ENCODE results near the gene TNN.

The TNN gene

GRCh38 chr1:175171036-175171913, 103.6 kb downstream of the TNN start:
- H3K9ac ChIP-seq (ENCODE audit: low read depth, low read length): no peak overlapping the region
- H3K9me3 ChIP-seq (ENCODE audit: insufficient read depth, low read depth, low read length): no peaks in the 10 kb centered on the region
- no peaks in the 10 kb centered on the region for H3K4me1 ChIP-seq (ENCODE audit: insufficient read depth, low read length)
- no peaks in the 10 kb centered on the region for H3K36me3 ChIP-seq (ENCODE audit: insufficient read depth, low read depth, low read length)
- no peak overlapping the region for H3K4me3 ChIP-seq (ENCODE audit: low read length)
- H3K27me3 ChIP-seq (ENCODE audit: insufficient read depth, low read length): no peaks in the 10 kb centered on the region
- H3K27ac ChIP-seq (ENCODE audit: low read length): no peak overlapping the region

GRCh38 chr1:175172503-175172902, 104.9 kb downstream of the TNN start:
- no peaks in the 10 kb centered on the region for H3K4me1 ChIP-seq (ENCODE audit: insufficient read depth, low read length)
- no peak overlapping the region for H3K27ac ChIP-seq (ENCODE audit: low read length)
- no peak overlapping the region for H3K9ac ChIP-seq (ENCODE audit: low read depth, low read length)
- H3K36me3 ChIP-seq (ENCODE audit: insufficient read depth, low read depth, low read length): no peaks in the 10 kb centered on the region
- H3K9me3 ChIP-seq (ENCODE audit: insufficient read depth, low read depth, low read length): no peaks in the 10 kb centered on the region
- no peak overlapping the region for H3K4me3 ChIP-seq (ENCODE audit: low read length)
- H3K27me3 ChIP-seq (ENCODE audit: insufficient read depth, low read length): no peaks in the 10 kb centered on the region

GRCh38 chr1:175173531-175173930, 105.9 kb downstream of the TNN start:
- no peak overlapping the region for H3K4me3 ChIP-seq (ENCODE audit: low read length)
- no peak overlapping the region for H3K27ac ChIP-seq (ENCODE audit: low read length)
- no peaks in the 10 kb centered on the region for H3K36me3 ChIP-seq (ENCODE audit: insufficient read depth, low read depth, low read length)
- H3K27me3 ChIP-seq (ENCODE audit: insufficient read depth, low read length): no peaks in the 10 kb centered on the region
- H3K9me3 ChIP-seq (ENCODE audit: insufficient read depth, low read depth, low read length): no peaks in the 10 kb centered on the region
- no peaks in the 10 kb centered on the region for H3K4me1 ChIP-seq (ENCODE audit: insufficient read depth, low read length)
- no peak overlapping the region for H3K9ac ChIP-seq (ENCODE audit: low read depth, low read length)

- Histone ChIP-seq H3K27me3 (ENCODE audit: insufficient read depth, low read length) (no peaks in the 10 kb centered on the region), H3K27ac (ENCODE audit: low read length) (no peak overlapping the region), H3K36me3 (ENCODE audit: insufficient read depth, low read depth, low read length) (no peaks in the 10 kb centered on the region), H3K4me1 (ENCODE audit: insufficient read depth, low read length) (no peaks in the 10 kb centered on the region), H3K4me3 (ENCODE audit: low read length) (no peak overlapping the region), H3K9me3 (ENCODE audit: insufficient read depth, low read depth, low read length) (no peaks in the 10 kb centered on the region), H3K9ac (ENCODE audit: low read depth, low read length) (no peak overlapping the region)
These were observed 106.9 kb downstream of the TNN start for GRCh38 chr1:175174309-175175102.

GRCh38 chr1:175176246-175176645, 108.6 kb downstream of the TNN start:
- Histone ChIP-seq H3K27ac (ENCODE audit: low read length) (no peak overlapping the region), H3K4me3 (ENCODE audit: low read length) (no peak overlapping the region), H3K9me3 (ENCODE audit: insufficient read depth, low read depth, low read length) (no peaks in the 10 kb centered on the region), H3K4me1 (ENCODE audit: insufficient read depth, low read length) (no peaks in the 10 kb centered on the region), H3K27me3 (ENCODE audit: insufficient read depth, low read length) (no peaks in the 10 kb centered on the region), H3K36me3 (ENCODE audit: insufficient read depth, low read depth, low read length) (no peaks in the 10 kb centered on the region), H3K9ac (ENCODE audit: low read depth, low read length) (no peak overlapping the region)

GRCh38 chr1:175178056-175178455, 110.4 kb downstream of the TNN start:
- no peaks in the 10 kb centered on the region for H3K36me3 ChIP-seq (ENCODE audit: insufficient read depth, low read depth, low read length)
- no peak overlapping the region for H3K4me3 ChIP-seq (ENCODE audit: low read length)
- H3K9me3 ChIP-seq (ENCODE audit: insufficient read depth, low read depth, low read length): no peaks in the 10 kb centered on the region
- no peak overlapping the region for H3K27ac ChIP-seq (ENCODE audit: low read length)
- no peak overlapping the region for H3K9ac ChIP-seq (ENCODE audit: low read depth, low read length)
- no peaks in the 10 kb centered on the region for H3K4me1 ChIP-seq (ENCODE audit: insufficient read depth, low read length)
- H3K27me3 ChIP-seq (ENCODE audit: insufficient read depth, low read length): no peaks in the 10 kb centered on the region

- Histone ChIP-seq H3K9ac (ENCODE audit: low read depth, low read length) (no peak overlapping the region), H3K4me3 (ENCODE audit: low read length) (no peak overlapping the region), H3K4me1 (ENCODE audit: insufficient read depth, low read length) (peaks cover 3% of the 10 kb centered on the region; the same call in 1 of the 2 replicates), H3K27ac (ENCODE audit: low read length) (no peak overlapping the region), H3K9me3 (ENCODE audit: insufficient read depth, low read depth, low read length) (no peaks in the 10 kb centered on the region), H3K27me3 (ENCODE audit: insufficient read depth, low read length) (no peaks in the 10 kb centered on the region), H3K36me3 (ENCODE audit: insufficient read depth, low read depth, low read length) (no peaks in the 10 kb centered on the region)
These were observed 110.8 kb downstream of the TNN start for GRCh38 chr1:175178456-175178855.

- H3K9ac ChIP-seq (ENCODE audit: low read depth, low read length): no peak overlapping the region
- H3K4me3 ChIP-seq (ENCODE audit: low read length): no peak overlapping the region
- peaks cover 8% of the 10 kb centered on the region; the same call in 1 of the 2 replicates for H3K4me1 ChIP-seq (ENCODE audit: insufficient read depth, low read length)
- no peaks in the 10 kb centered on the region for H3K9me3 ChIP-seq (ENCODE audit: insufficient read depth, low read depth, low read length)
- no peaks in the 10 kb centered on the region for H3K36me3 ChIP-seq (ENCODE audit: insufficient read depth, low read depth, low read length)
- no peaks in the 10 kb centered on the region for H3K27me3 ChIP-seq (ENCODE audit: insufficient read depth, low read length)
- no peak overlapping the region for H3K27ac ChIP-seq (ENCODE audit: low read length)
These were observed 112.4 kb downstream of the TNN start for GRCh38 chr1:175179837-175180590.

GRCh38 chr1:175182201-175182746, 114.6 kb downstream of the TNN start:
- Histone ChIP-seq H3K27me3 (ENCODE audit: insufficient read depth, low read length) (no peaks in the 10 kb centered on the region), H3K9ac (ENCODE audit: low read depth, low read length) (no peak overlapping the region), H3K36me3 (ENCODE audit: insufficient read depth, low read depth, low read length) (no peaks in the 10 kb centered on the region), H3K9me3 (ENCODE audit: insufficient read depth, low read depth, low read length) (no peaks in the 10 kb centered on the region), H3K4me3 (ENCODE audit: low read length) (no peak overlapping the region), H3K4me1 (ENCODE audit: insufficient read depth, low read length) (peaks cover 8% of the 10 kb centered on the region; the same call in 1 of the 2 replicates), H3K27ac (ENCODE audit: low read length) (no peak overlapping the region)

GRCh38 chr1:175183586-175183985, 116.0 kb downstream of the TNN start:
- H3K36me3 ChIP-seq (ENCODE audit: insufficient read depth, low read depth, low read length): no peaks in the 10 kb centered on the region
- H3K27me3 ChIP-seq (ENCODE audit: insufficient read depth, low read length): no peaks in the 10 kb centered on the region
- peaks cover 8% of the 10 kb centered on the region; the same call in 1 of the 2 replicates for H3K4me1 ChIP-seq (ENCODE audit: insufficient read depth, low read length)
- no peaks in the 10 kb centered on the region for H3K9me3 ChIP-seq (ENCODE audit: insufficient read depth, low read depth, low read length)
- H3K9ac ChIP-seq (ENCODE audit: low read depth, low read length): no peak overlapping the region
- no peak overlapping the region for H3K27ac ChIP-seq (ENCODE audit: low read length)
- H3K4me3 ChIP-seq (ENCODE audit: low read length): no peak overlapping the region

- H3K9ac ChIP-seq (ENCODE audit: low read depth, low read length): no peak overlapping the region
- no peak overlapping the region for H3K4me3 ChIP-seq (ENCODE audit: low read length)
- no peak overlapping the region for H3K27ac ChIP-seq (ENCODE audit: low read length)
- no peaks in the 10 kb centered on the region for H3K36me3 ChIP-seq (ENCODE audit: insufficient read depth, low read depth, low read length)
- peaks cover 8% of the 10 kb centered on the region; the same call in 1 of the 2 replicates for H3K27me3 ChIP-seq (ENCODE audit: insufficient read depth, low read length)
- peaks cover 8% of the 10 kb centered on the region; the same call in 1 of the 2 replicates for H3K4me1 ChIP-seq (ENCODE audit: insufficient read depth, low read length)
- H3K9me3 ChIP-seq (ENCODE audit: insufficient read depth, low read depth, low read length): no peaks in the 10 kb centered on the region
These were observed 118.3 kb downstream of the TNN start for GRCh38 chr1:175185903-175186302.
